Neutrophil (primary cell): ENCODE data around the gene PINK1.

ENCODE experiments used
- H3K27ac ChIP-seq: fragments of 200-600 bp; sonication (generic); 2 replicates; pipeline ENCODE4 v1.5.1; 2016; ENCODE audit warnings: mild to moderate bottlenecking, moderate library complexity
- H3K27me3 ChIP-seq: fragments of 200-600 bp; sonication (generic); 2 replicates; pipeline ENCODE4 v1.6.0; 2016; ENCODE audit warnings: mild to moderate bottlenecking
- H3K36me3 ChIP-seq: fragments of 200-600 bp; sonication (generic); 2 replicates; pipeline ENCODE4 v1.5.1; 2017
- H3K4me1 ChIP-seq, 2 experiments: fragments of 200-600 bp in 1 of 2; sonication (generic) in 1 of 2; 1 replicate in 1 of 2; 2 replicates in 1 of 2; pipeline versions ENCODE4 v1.5.1 to v1.6.1; 2013 to 2016; ENCODE audit warnings: low read depth in 1 of 2, low read length in 1 of 2, mild to moderate bottlenecking in 1 of 2, moderate library complexity in 1 of 2; ENCODE audit not compliant: control insufficient read depth in 1 of 2, insufficient read depth in 1 of 2
- H3K4me3 ChIP-seq, 2 experiments: fragments of 200-600 bp in 1 of 2; sonication (generic) in 1 of 2; 1 replicate in 1 of 2; 2 replicates in 1 of 2; pipeline ENCODE4 v1.5.1; 2013 to 2016; ENCODE audit warnings: low read depth in 1 of 2, low read length in 1 of 2, mild to moderate bottlenecking in 1 of 2, moderate library complexity in 1 of 2
- H3K9me3 ChIP-seq: fragments of 200-600 bp; sonication (generic); 2 replicates; pipeline ENCODE4 v1.5.1; 2016
- CTCF ChIP-seq: fragments of 200-600 bp; sonication (generic); IDR thresholded peaks from 2 replicates; pipeline ENCODE4 v1.5.1; 2016; ENCODE audit warnings: antibody characterized with exemption

PINK1 gene

GRCh38 chr1:20633190-20634064, at the start of gene PINK1:
Gene PINK1, plus strand, starts transcription at chr1:20633458. Its CDS starts 91 bp downstream, at chr1:20633549.
- Histone ChIP-seq H3K27me3 (no peaks in the 10 kb centered on the region), H3K4me1 (peaks cover 19 to 23% of the 10 kb centered on the region in 2 experiments), H3K36me3 (peaks cover 22% of the 10 kb centered on the region), H3K4me3 (peak within 1 kb of the TSS; percentile 95), H3K27ac (peak within 1 kb of the TSS; percentile 99), H3K9me3 (no peaks in the 10 kb centered on the region)
- TF ChIP-seq CTCF: peak; percentile 99

GRCh38 chr1:20584890-20585289, 48.4 kb upstream of the PINK1 start:
- Histone ChIP-seq H3K27me3 (no peaks in the 10 kb centered on the region), H3K9me3 (no peaks in the 10 kb centered on the region), H3K4me1 (peaks cover 16 to 31% of the 10 kb centered on the region in 2 experiments), H3K36me3 (no peaks in the 10 kb centered on the region), H3K27ac (no peak overlapping the region), H3K4me3 (no peak overlapping the region)
- no peak for TF ChIP-seq CTCF

GRCh38 chr1:20586953-20587660, 46.2 kb upstream of the PINK1 start:
- peaks cover 6% of the 10 kb centered on the region for H3K36me3 ChIP-seq
- no peaks in the 10 kb centered on the region for H3K9me3 ChIP-seq
- H3K27ac ChIP-seq: peak overlapping the region; percentile 98
- no peak for TF ChIP-seq CTCF
- H3K4me3 ChIP-seq: no peak overlapping the region
- no peaks in the 10 kb centered on the region for H3K27me3 ChIP-seq
- peaks cover 37 to 54% of the 10 kb centered on the region in 2 experiments for H3K4me1 ChIP-seq

GRCh38 chr1:20587661-20588053, 45.6 kb upstream of the PINK1 start:
- Histone ChIP-seq H3K27ac (peak overlapping the region; percentile 98), H3K27me3 (no peaks in the 10 kb centered on the region), H3K4me1 (peaks cover 42 to 59% of the 10 kb centered on the region in 2 experiments), H3K4me3 (no peak overlapping the region), H3K36me3 (peaks cover 12% of the 10 kb centered on the region), H3K9me3 (no peaks in the 10 kb centered on the region)
- no peak for TF ChIP-seq CTCF

GRCh38 chr1:20588634-20589225, 44.5 kb upstream of the PINK1 start, which contains the start of gene CDA:
Gene CDA, plus strand, starts transcription at chr1:20589097. Its CDS starts 33 bp downstream, at chr1:20589130.
- Histone ChIP-seq H3K4me3 (peak within 1 kb of the TSS; percentile 85 to 98), H3K36me3 (peaks cover 22% of the 10 kb centered on the region), H3K27ac (peak within 1 kb of the TSS; percentile 98), H3K9me3 (no peaks in the 10 kb centered on the region), H3K4me1 (peaks cover 53 to 70% of the 10 kb centered on the region in 2 experiments), H3K27me3 (no peaks in the 10 kb centered on the region)
- TF ChIP-seq CTCF: no peak
